Frontal cortex (tissue), 4 donors: Measurements from ENCODE around the gene CTNNA1. TPM values are rescaled to one million over a fixed set of nuclear protein-coding genes. Genes with fewer than 3 reads are reported as not detected.
"Not testable (repeated sequence)": the region's sequence is repeated elsewhere in the genome, so short reads cannot be mapped to it uniquely, and the experiment has no call there.

Source experiments
- DNase-seq, 2 donors: peaks; one replicate each; pipeline ENCODE4 v3.0.0; 2012; ENCODE audit warnings: low spot score in 2 of 2
- FAIRE-seq: peaks from 2 replicates; lab custom pipeline; 2012; peaks lifted over from hg19 to GRCh38; lab: Jason Lieb, UNC
- total RNA-seq: library from RNA; depleted of rRNA; stranded (reverse); fragments of >200 nt; gene quantifications from one replicate; pipeline ENCODE4 v1.2.3, GENCODE V29; 2014
- donor health status: control.
- donor health status: control.
- donor health status: control.

CTNNA1 gene
- total RNA-seq, 1 donor from 2014 or later = 220 TPM

GRCh38 chr5:138920181-138920580 is 167.0 kb downstream of the CTNNA1 start:
- no peak for FAIRE-seq
- DNase-seq = no peak

- not testable (repeated sequence) for DNase-seq, FAIRE-seq
Observed at GRCh38 chr5:138921362-138921761, 168.1 kb downstream of the CTNNA1 start.

- FAIRE-seq (no peak), DNase-seq (no peak)
Observed at GRCh38 chr5:138922494-138922893, 169.3 kb downstream of the CTNNA1 start.

GRCh38 chr5:138925090-138925635 is 171.9 kb downstream of the CTNNA1 start:
- FAIRE-seq (no peak), DNase-seq (no peak)

GRCh38 chr5:138926257-138926656 is 173.0 kb downstream of the CTNNA1 start:
- FAIRE-seq = no peak

GRCh38 chr5:138926688-138927448 is 173.6 kb downstream of the CTNNA1 start:
- FAIRE-seq = no peak
- no peak for DNase-seq

More at GRCh38 chr5:138926257-138926656, 173.0 kb downstream of the CTNNA1 start:
- DNase-seq = no peak

- DNase-seq (no peak), FAIRE-seq (no peak)
Observed at GRCh38 chr5:138927544-138927943, 174.3 kb downstream of the CTNNA1 start.

GRCh38 chr5:138927979-138928378 is 174.8 kb downstream of the CTNNA1 start:
- DNase-seq (peak; percentile 63 to 69), FAIRE-seq (peak; percentile 19)

GRCh38 chr5:138929571-138929955 is 176.3 kb downstream of the CTNNA1 start:
- DNase-seq (no peak), FAIRE-seq (no peak)

GRCh38 chr5:138930371-138931097 is 177.3 kb downstream of the CTNNA1 start:
- DNase-seq (no peak), FAIRE-seq (no peak)

- DNase-seq (no peak), FAIRE-seq (no peak)
Observed at GRCh38 chr5:138932171-138932810, 179.1 kb downstream of the CTNNA1 start.

GRCh38 chr5:138933522-138934290 is 180.5 kb downstream of the CTNNA1 start:
- FAIRE-seq (no peak), DNase-seq (no peak)

GRCh38 chr5:138934971-138935370 is 181.7 kb downstream of the CTNNA1 start:
- FAIRE-seq (no peak), DNase-seq (no peak)

GRCh38 chr5:138935466-138935865 is 182.2 kb downstream of the CTNNA1 start:
- no peak for FAIRE-seq
- DNase-seq = no peak

- FAIRE-seq = no peak
- no peak for DNase-seq
Observed at GRCh38 chr5:138936225-138936967, 183.2 kb downstream of the CTNNA1 start.

- no peak for DNase-seq
- no peak for FAIRE-seq
Observed at GRCh38 chr5:138936968-138937345, 183.7 kb downstream of the CTNNA1 start.

GRCh38 chr5:138937392-138938387 is 184.5 kb downstream of the CTNNA1 start:
- no peak for FAIRE-seq
- DNase-seq = no peak

- FAIRE-seq (no peak), DNase-seq (no peak)
Observed at GRCh38 chr5:138938526-138938925, 185.3 kb downstream of the CTNNA1 start.
